Activated CD4-positive, alpha-beta memory T cell treated with anti-CD3 and anti-CD28 coated beads for 36 hours (primary cell): Measurements from ENCODE around the gene LMNA. TPM values are rescaled to one million over a fixed set of nuclear protein-coding genes. Genes with fewer than 3 reads are reported as not detected.
"Not testable (repeated sequence)": the region's sequence is repeated elsewhere in the genome, so short reads cannot be mapped to it uniquely, and the experiment has no call there.

Source experiments
- CTCF ChIA-PET: fragments of 350-600 bp; sonication (Branson Sonifier 250); formaldehyde crosslinking; loops from one replicate; lab custom pipeline; 2021; ENCODE audit warnings: antibody characterized with exemption, inconsistent platforms; lab: Charles Lee
- POLR2A ChIA-PET: fragments of 350-600 bp; sonication (Branson Sonifier 250); formaldehyde crosslinking; loops from one replicate; lab custom pipeline; 2021; ENCODE audit warnings: antibody characterized with exemption; lab: Charles Lee
- DNase-seq: peaks from one replicate; pipeline ENCODE4 v3.0.0-alpha.2; 2020
- H3K27ac Mint-ChIP-seq: one replicate; pipeline ENCODE4 v1.8.0; 2021; ENCODE audit warnings: mixed read lengths
- H3K27me3 Mint-ChIP-seq: one replicate; pipeline ENCODE4 v1.8.0; 2021; ENCODE audit warnings: mixed read lengths
- H3K36me3 Mint-ChIP-seq: one replicate; pipeline ENCODE4 v1.8.0; 2021; ENCODE audit warnings: mixed read lengths
- H3K4me1 Mint-ChIP-seq: one replicate; pipeline ENCODE4 v1.8.0; 2021; ENCODE audit warnings: low read depth, mixed read lengths
- H3K4me3 Mint-ChIP-seq: one replicate; pipeline ENCODE4 v1.8.0; 2021; ENCODE audit warnings: mild to moderate bottlenecking, mixed read lengths
- H3K9me3 Mint-ChIP-seq: one replicate; pipeline ENCODE4 v1.8.0; 2021; ENCODE audit warnings: mixed read lengths
- intact Hi-C: fragments of 100-400 bp; cut with micrococcal nuclease; formaldehyde crosslinking; loops from one replicate; pipeline ENCODE4 v1.15.1; 2023
- total RNA-seq, 2 experiments: library from RNA; stranded (reverse); gene quantifications; one replicate each; pipeline ENCODE4 v1.2.3, GENCODE V29; 2021

LMNA gene
- total RNA-seq, 2 experiments from 2014 or later = 210 to 211 TPM

DNA sequence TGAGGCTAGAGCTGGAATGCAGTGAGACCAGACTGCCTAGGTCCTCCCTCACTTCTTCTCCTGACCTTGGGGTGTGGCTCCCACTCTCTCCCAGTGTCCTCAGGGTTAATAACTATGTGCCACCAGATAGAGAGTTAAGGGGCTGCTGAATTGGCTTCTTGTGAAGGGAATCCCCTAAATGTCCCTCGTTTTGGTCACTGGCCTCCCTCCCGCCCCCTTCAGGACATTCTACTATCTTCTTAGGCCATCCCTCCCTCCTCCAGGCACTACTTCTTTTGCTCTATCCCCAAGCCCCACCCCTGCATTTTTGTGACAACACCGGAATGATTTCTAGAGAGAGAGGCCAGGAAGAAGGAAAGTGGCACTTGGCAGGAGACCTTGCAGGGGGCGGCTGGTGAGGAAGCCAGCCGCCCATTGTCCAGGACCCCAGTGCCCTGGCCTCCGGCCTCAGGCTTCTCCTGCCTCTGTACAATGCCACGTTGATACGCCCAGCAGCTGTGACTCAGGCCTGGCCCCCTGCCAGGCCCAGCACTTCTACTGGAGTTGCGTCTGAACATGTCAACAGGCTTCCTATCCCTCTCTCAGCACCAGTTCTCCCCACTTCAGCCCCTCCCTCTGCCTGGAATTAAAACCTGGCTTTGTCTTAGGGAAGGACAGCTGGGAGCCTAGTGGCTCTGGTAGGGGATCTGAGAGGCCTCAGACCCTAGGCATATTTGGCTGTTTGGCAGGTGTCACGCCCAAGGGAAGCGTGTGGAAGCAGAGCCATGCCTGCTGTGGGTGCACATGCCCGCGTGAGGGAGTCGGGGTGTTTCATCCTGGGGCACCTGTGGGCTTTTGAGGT lies 9.1 kb downstream of the LMNA start:
- ChIA-PET CTCF (interaction anchor here (0.8 to 26.8 kb wide), 2 partner anchors 8 to 26 kb away, joined by 3 to 1097 read pairs; no protein-coding TSS in a partner anchor), POLR2A (interaction anchor here (1.7 to 7.5 kb wide), 3 partner anchors 8 to 26 kb away, joined by 6 to 57 read pairs (median 13); partner anchors contain the start of gene LMNA)
- peak; percentile 85 for DNase-seq
- peaks cover 79% of the 10 kb centered on the region for H3K4me1 Mint-ChIP-seq
- H3K36me3 Mint-ChIP-seq = peaks cover 10% of the 10 kb centered on the region
- H3K27me3 Mint-ChIP-seq = no peaks in the 10 kb centered on the region
- H3K9me3 Mint-ChIP-seq = no peaks in the 10 kb centered on the region
- intact Hi-C loops = loop anchor here (1.0 kb wide), 1 partner anchor 9 kb away; the partner anchor contains the start of gene LMNA
- H3K27ac Mint-ChIP-seq = peak overlapping the region; percentile 66
- peak overlapping the region; percentile 56 for H3K4me3 Mint-ChIP-seq

DNA sequence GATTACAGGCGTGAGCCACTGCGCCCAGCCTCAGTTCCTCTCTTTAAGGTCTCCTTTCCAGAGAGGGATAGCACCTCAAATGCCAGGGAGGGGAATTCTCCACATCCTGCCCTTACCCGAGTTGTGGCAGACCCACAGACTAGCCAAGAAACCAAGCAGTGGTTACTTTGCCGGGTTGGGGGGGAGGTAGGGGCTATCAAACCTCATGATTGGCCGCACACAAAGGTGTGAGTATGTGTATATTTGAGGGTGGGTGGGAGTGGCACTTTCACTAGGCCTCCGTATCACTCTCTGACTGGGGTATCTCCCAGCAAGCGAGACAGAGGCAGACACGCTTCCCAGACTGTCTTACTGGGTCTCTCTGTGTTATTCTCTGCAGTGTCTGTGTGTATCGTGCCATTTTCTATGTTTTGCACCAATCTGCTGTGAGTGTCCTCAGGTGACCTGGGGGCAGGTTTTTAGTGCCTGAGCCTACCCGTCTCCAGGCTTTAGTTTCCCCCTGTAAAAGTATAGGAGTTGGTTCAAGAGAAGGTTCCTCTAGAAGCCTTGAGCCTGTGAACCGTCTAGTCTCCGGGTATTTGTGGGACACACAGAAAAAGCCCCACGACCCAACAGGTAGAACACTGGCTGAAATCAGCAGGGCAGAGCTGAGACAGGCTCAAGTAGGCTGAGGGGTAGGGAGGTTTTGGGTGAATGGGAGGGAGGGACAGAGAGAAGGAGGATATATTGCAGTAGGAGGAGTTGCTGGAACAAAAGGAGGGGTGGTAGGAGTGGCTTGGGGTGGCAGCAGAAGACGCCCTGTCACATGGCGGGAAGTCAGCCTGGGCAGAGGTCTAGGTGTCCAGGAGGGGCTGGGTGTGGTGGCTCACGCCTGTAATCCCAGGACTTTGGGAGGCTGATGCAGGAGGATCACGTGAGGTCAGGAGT lies 10.3 kb downstream of the LMNA start:
- no peaks in the 10 kb centered on the region for H3K27me3 Mint-ChIP-seq
- ChIA-PET POLR2A (interaction anchor here (6.5 to 7.5 kb wide), 2 partner anchors 10 to 27 kb away, joined by 57 to 180 read pairs; partner anchors contain the start of gene LMNA), CTCF (interaction anchor here (0.6 to 26.8 kb wide), 5 partner anchors 9 to 185 kb away, joined by 3 to 1097 read pairs (median 7); partner anchors contain the start of gene LMNA)
- intact Hi-C loops = no loop called here
- peak; percentile 59 for DNase-seq
- peaks cover 88% of the 10 kb centered on the region for H3K4me1 Mint-ChIP-seq
- H3K27ac Mint-ChIP-seq = peak overlapping the region; percentile 73
- peaks cover 10% of the 10 kb centered on the region for H3K36me3 Mint-ChIP-seq
- H3K4me3 Mint-ChIP-seq = peak overlapping the region; percentile 54
- no peaks in the 10 kb centered on the region for H3K9me3 Mint-ChIP-seq

DNA sequence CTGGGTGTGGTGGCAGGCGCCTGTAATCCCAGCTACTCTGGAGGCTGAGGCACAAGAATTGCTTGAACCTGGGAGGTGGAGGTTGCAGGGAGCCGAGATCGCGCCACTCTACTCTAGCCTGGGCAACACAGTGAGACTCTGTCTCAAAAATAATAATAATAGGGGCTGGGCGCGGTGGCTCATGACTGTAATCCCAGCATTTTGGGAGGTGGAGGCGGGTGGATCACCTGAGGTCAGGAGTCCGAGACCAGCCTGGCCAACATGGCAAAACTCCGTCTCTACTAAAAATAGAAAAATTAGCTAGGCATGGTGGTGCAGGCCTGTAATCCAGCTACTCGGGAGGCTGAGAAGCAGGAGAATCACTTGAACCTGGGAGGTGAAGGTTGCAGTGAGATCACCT lies 11.0 kb downstream of the LMNA start:
- peak overlapping the region; percentile 54 for H3K4me3 Mint-ChIP-seq

DNA sequence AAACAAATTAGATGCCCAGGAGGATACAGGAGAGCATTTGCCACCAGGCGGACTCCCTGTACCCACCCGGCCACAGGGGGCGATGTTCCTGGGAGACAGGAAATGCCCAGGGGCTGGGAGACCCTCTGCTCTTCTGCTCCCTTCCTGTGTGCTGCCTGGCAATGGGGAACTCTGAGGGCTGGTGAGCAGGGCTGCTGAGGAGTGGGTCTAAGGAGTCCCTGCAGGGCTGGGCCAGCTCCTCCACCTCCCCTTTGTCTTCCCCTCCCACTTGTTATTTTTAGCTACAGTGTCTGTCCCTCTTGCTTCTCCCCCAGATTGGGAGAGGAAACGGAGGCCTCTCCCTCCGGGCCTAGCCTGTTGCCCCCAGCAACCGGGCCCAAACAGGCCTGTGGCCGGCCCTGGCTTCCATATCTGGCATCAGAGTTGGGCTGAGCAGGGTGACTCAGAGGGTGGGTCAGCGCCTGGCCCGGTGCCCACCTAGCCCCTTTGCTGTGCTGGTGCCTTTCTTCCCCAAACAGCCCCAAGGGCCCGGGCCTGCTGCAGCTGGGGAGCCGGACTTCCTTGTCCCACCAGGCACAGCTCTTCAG lies 11.6 kb downstream of the LMNA start:
- Mint-ChIP-seq H3K4me3 (peak overlapping the region; percentile 61), H3K9me3 (no peaks in the 10 kb centered on the region), H3K36me3 (peaks cover 12% of the 10 kb centered on the region), H3K4me1 (peaks cover 85% of the 10 kb centered on the region), H3K27ac (peak overlapping the region; percentile 84), H3K27me3 (no peaks in the 10 kb centered on the region)
- intact Hi-C loops = loop anchor here (2.0 kb wide), 1 partner anchor 71 kb away; the partner anchor contains the start of gene LAMTOR2
- DNase-seq = peak; percentile 81
- ChIA-PET CTCF (interaction anchor here (0.6 to 26.8 kb wide), 8 partner anchors 11 to 99 kb away, joined by 3 to 1097 read pairs (median 6); partner anchors contain the start of genes LMNA and PMF1), POLR2A (interaction anchor here (0.5 to 7.5 kb wide), 5 partner anchors 11 to 97 kb away, joined by 3 to 180 read pairs (median 55); partner anchors contain the start of gene LMNA)

More for the DNA sequence above, 11.0 kb downstream of the LMNA start:
- intact Hi-C loops, DNase-seq, H3K9me3 Mint-ChIP-seq, H3K27me3 Mint-ChIP-seq: not testable (repeated sequence)
- ChIA-PET CTCF (interaction anchor here (0.6 to 26.8 kb wide), 6 partner anchors 10 to 184 kb away, joined by 3 to 1097 read pairs (median 5); partner anchors contain the start of gene LMNA), POLR2A (interaction anchor here (3.9 to 7.5 kb wide), 3 partner anchors 10 to 28 kb away, joined by 55 to 180 read pairs (median 57); partner anchors contain the start of gene LMNA)
- Mint-ChIP-seq H3K36me3 (peaks cover 12% of the 10 kb centered on the region), H3K4me1 (peaks cover 88% of the 10 kb centered on the region), H3K27ac (peak overlapping the region; percentile 73)

DNA sequence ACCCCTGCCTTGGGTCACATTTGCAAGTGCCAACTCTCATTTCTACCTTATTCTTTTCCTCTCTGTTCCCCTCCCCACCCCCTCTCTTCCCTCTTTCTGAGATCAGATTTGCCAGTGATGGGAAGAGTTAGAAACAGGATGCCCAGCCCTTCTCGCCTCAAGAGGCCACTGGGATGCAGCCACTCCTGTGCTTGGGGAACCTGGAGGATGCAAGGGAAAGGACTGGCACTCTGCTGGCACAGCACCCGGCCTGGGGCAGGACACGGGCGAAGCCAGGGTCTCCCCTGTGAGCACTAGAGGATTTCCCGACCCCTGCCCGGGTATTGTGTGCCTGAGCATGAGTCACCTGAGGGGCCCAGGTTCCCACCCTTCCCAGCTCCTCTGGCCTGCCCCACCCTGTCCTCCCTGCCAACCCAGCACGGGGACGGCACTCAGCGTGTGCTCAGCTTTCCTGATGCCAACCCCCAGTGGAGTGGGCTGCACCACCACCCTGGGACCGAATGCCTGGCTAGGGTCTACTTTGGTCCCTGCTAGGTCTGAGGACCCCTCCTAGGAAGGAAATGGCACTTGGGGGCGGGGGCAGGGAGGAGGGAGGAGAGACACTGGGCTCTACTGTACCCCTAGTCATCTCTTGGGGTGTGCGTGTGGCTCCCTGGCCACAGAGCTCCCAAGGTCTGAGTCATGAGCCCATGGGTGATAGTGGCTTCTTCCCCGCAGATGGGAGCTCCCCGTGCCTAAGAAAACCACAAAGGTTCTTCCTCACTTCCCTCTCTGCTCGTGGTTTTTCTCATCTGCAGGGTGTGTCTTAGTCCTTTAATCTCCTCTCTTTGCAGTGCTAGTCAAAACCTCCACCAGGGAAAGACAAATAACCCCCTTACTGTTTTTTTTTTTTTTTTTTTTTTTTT lies 12.4 kb downstream of the LMNA start:
- peak; percentile 95 for DNase-seq
- ChIA-PET CTCF (interaction anchor here (0.6 to 26.8 kb wide), 9 partner anchors 8 to 98 kb away, joined by 3 to 1097 read pairs (median 7); partner anchors contain the start of genes LMNA and PMF1), POLR2A (interaction anchor here (0.5 to 7.5 kb wide), 7 partner anchors 12 to 97 kb away, joined by 3 to 180 read pairs (median 7); partner anchors contain the start of genes LMNA and PMF1)
- Mint-ChIP-seq H3K9me3 (no peaks in the 10 kb centered on the region), H3K4me1 (peaks cover 79% of the 10 kb centered on the region), H3K27ac (peak overlapping the region; percentile 84), H3K36me3 (peaks cover 17% of the 10 kb centered on the region), H3K27me3 (no peaks in the 10 kb centered on the region), H3K4me3 (peak overlapping the region; percentile 61)
- intact Hi-C loops = loop anchor here (1.0 to 2.0 kb wide), 5 partner anchors 13 to 96 kb away; partner anchors contain the start of genes LAMTOR2 and LMNA

DNA sequence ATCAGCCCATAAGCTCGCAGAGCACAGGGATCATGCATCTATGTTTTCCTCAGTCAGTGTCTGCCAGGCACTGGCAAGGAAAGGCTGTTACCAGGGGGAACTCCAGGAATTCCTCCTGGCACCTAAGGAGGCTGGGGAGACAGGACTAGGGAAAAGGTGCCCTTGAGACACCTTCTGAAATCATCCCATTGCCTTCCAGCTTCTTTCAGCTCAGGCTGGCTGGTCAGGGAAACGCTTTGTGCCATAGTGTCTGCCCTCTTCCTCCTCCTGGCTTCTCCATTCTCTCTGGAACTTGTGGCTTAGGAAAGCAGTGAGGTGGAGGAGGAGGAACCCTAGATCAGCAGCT lies 13.8 kb downstream of the LMNA start:
- Mint-ChIP-seq H3K27ac (no peak overlapping the region), H3K27me3 (no peaks in the 10 kb centered on the region), H3K9me3 (no peaks in the 10 kb centered on the region), H3K4me1 (peaks cover 69% of the 10 kb centered on the region), H3K4me3 (no peak overlapping the region), H3K36me3 (peaks cover 17% of the 10 kb centered on the region)
- ChIA-PET CTCF (interaction anchor here (0.7 to 26.8 kb wide), 13 partner anchors 9 to 191 kb away, joined by 3 to 1097 read pairs (median 8); partner anchors contain the start of genes LMNA and PMF1), POLR2A (interaction anchor here (1.9 to 7.5 kb wide), 6 partner anchors 13 to 95 kb away, joined by 4 to 180 read pairs (median 32); partner anchors contain the start of genes LMNA and PMF1)
- DNase-seq = no peak
- intact Hi-C loops = no loop called here

DNA sequence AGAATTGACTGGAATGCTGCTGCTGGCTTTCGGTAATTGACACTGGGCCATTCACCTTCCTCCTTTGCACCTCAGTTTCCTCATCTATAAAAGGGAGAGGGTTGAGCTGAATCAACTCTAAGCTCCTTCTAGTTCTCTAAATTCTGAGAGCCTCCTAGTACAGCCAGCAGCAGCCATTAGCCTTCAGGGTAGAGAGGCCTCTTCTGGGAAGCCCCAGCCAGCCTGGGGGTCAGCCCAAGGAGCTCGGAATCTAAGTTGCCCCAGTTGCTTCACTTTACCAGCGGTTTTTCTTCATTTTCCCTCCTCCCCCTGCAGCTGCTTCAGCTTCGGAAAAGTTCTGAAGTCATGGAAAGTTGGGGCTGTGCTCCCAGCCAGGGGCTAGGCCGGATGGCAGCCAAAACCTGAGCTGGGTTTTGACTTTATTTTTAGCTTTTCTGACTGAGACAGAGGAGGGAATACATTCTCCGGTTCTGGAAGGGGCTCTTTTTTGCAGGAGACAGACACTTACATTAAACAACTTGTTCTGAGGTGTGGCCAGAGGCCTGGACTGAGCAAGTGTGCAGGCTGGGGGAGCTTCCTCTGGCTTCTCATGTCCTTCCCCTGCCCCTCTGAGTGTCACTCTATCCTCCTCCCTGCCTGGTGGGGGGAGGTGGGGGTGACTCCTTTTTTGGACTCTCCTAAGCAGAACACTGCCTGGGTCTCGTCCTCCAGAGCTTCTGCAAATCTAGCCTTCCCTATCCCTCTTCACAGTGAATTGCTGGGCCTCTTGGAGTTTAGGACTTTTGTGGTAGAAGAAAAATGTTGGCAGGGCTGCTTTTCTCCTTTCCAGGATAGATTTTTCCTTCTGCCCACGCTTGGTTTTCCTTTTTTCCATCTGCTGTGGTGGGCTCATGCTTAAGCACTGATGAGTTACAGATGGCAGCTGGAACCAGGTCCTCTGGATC lies 14.4 kb downstream of the LMNA start:
- Mint-ChIP-seq H3K9me3 (no peaks in the 10 kb centered on the region), H3K36me3 (peaks cover 19% of the 10 kb centered on the region), H3K27me3 (no peaks in the 10 kb centered on the region), H3K4me1 (peaks cover 62% of the 10 kb centered on the region), H3K27ac (peak overlapping the region; percentile 51), H3K4me3 (no peak overlapping the region)
- CTCF ChIA-PET = interaction anchor here (0.6 to 26.8 kb wide), 26 partner anchors 8 to 257 kb away, joined by 3 to 1097 read pairs (median 6); partner anchors contain the start of genes LMNA, PMF1 and SMG5
- no peak for DNase-seq
- POLR2A ChIA-PET = interaction anchor here (1.9 to 7.5 kb wide), 5 partner anchors 14 to 84 kb away, joined by 4 to 180 read pairs (median 55); partner anchors contain the start of genes LMNA and PMF1
- intact Hi-C loops = no loop called here

DNA sequence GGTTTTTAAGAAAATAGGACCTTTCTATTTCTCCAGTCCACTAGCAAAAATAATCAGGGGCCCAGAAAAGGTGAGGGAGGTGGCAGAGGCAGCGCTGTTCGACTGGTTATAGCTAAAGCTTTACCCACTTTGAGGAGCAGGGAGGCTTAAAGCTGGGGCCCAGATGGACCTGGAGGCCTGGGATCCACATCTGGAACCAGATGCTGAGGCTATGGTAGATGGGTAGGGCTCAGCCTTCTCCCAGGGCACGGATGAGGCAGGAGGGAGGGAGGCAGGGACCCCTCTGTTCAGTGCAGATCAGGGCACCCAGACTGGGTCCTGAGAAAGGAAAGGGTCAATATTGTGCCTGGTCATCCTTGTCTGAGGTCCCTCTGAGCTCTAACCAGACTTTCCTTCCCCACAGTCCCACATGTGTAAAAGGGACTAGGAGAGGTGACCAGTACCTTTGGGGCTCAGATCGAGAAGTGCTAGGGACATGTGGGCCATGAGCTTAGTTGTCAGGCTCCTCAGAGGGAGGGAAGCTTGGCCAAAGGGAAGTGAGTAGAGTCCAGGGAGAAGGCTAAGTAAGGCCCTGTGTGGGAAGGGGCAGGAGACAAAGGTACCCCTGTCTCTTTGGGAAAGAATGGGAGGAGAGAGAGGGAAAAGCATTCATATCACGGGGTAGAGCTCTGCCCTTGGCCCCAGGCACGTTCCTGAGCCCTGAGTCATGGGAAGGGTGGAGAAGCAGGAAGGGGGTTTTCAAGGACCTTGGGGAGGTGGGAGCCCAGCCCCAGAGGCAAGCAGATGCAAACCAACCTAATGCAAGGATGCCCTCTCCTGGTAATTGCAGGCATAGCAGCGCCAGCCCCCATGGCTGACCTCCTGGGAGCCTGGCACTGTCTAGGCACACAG lies 15.4 kb downstream of the LMNA start:
- Mint-ChIP-seq H3K27me3 (no peaks in the 10 kb centered on the region), H3K9me3 (no peaks in the 10 kb centered on the region), H3K36me3 (peaks cover 27% of the 10 kb centered on the region), H3K4me1 (peaks cover 52% of the 10 kb centered on the region), H3K27ac (peak overlapping the region; percentile 50), H3K4me3 (no peak overlapping the region)
- ChIA-PET CTCF (interaction anchor here (0.7 to 26.8 kb wide), 31 partner anchors 9 to 213 kb away, joined by 3 to 1097 read pairs (median 5); partner anchors contain the start of genes LMNA, PMF1 and SMG5), POLR2A (interaction anchor here (1.9 to 7.5 kb wide), 5 partner anchors 15 to 83 kb away, joined by 4 to 180 read pairs (median 55); partner anchors contain the start of genes LMNA and PMF1)
- intact Hi-C loops = loop anchor here (1.0 kb wide), 1 partner anchor 40 kb away; no protein-coding TSS in a partner anchor
- DNase-seq = peak; percentile 89
